ENCODE results near the gene COPE. TPM values are rescaled to one million over a fixed set of nuclear protein-coding genes. Genes with fewer than 3 reads are reported as not detected.

Gene COPE
- polyA plus RNA-seq, 1 donor from 2014 or later = 397 TPM

DNA sequence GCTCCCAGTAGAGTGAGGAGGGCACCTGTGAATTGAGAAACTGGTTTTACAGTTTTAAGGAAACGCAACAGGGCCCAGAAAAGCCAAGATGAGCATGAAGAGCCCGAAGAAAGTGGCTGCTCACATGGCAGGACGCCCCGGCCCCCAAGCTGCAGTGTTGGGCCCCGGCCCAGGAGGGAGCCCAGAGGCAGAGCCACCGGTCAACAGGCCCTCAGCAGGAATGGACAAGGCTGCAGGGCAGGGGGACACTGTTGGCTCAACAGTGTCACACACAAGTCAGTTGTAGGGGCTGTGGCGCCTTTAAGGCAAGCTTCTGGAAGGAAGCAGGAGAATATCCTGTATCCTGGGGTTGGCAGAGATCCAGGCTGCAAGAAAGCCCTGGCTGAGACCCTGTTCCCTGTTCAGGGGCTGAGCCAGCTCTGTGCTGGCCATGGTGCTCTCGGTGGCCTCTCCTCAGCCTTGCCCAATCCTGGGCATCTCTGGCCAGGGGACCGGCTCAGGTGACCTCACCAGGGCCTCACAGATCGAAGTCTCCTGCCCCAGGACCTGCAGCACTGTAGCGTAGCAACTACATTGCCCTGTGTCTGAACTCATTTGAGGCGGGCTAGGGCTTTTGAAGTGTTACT is 59.4 kb downstream of the COPE start:
- Histone ChIP-seq H3K79me2 (replicated peaks; ENCODE audit: insufficient read depth, low read length) (no peaks in the 10 kb centered on the region), H3K4me2 (ENCODE audit: low read length) (no peak overlapping the region), H3F3A (ENCODE audit: insufficient read depth, low read length, poor library complexity, severe bottlenecking) (no peaks in the 10 kb centered on the region), H3K9me2 (ENCODE audit: insufficient read depth, low read length) (no peaks in the 10 kb centered on the region), H3K9me3 (ENCODE audit: low read length) (no peaks in the 10 kb centered on the region), H3K27me3 (ENCODE audit: insufficient read depth, low read depth, low read length) (no peaks in the 10 kb centered on the region), H3K4me3 (ENCODE audit: low read length) (no peak overlapping the region), H3K27ac (ENCODE audit: low read length) (no peak overlapping the region), H3K9ac (ENCODE audit: low read length) (no peak overlapping the region), H3K36me3 (ENCODE audit: insufficient read depth, low read length) (no peaks in the 10 kb centered on the region), H4K20me1 (ENCODE audit: insufficient read depth) (no peaks in the 10 kb centered on the region), H2AFZ (ENCODE audit: low read depth, low read length) (no peak overlapping the region)
- TF ChIP-seq POLR2AphosphoS5 (IDR thresholded peaks at IDR 0.05) = no peak
- no peak for TF ChIP-seq MXI1 (conservative IDR thresholded peaks at IDR 0.05; ENCODE audit: poor library complexity, severe bottlenecking)
- no peak for TF ChIP-seq EZH2 (IDR thresholded peaks at IDR 0.05; ENCODE audit: borderline replicate concordance, insufficient read depth, low read length, poor library complexity, severe bottlenecking)
- no peak for TF ChIP-seq EP300 (conservative IDR thresholded peaks at IDR 0.05; ENCODE audit: poor library complexity, severe bottlenecking)
- TF ChIP-seq, protein P1, sequence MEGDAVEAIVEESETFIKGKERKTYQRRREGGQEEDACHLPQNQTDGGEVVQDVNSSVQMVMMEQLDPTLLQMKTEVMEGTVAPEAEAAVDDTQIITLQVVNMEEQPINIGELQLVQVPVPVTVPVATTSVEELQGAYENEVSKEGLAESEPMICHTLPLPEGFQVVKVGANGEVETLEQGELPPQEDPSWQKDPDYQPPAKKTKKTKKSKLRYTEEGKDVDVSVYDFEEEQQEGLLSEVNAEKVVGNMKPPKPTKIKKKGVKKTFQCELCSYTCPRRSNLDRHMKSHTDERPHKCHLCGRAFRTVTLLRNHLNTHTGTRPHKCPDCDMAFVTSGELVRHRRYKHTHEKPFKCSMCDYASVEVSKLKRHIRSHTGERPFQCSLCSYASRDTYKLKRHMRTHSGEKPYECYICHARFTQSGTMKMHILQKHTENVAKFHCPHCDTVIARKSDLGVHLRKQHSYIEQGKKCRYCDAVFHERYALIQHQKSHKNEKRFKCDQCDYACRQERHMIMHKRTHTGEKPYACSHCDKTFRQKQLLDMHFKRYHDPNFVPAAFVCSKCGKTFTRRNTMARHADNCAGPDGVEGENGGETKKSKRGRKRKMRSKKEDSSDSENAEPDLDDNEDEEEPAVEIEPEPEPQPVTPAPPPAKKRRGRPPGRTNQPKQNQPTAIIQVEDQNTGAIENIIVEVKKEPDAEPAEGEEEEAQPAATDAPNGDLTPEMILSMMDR (IDR thresholded peaks at IDR 0.05; ENCODE audit: poor library complexity, severe bottlenecking) = no peak
- TF ChIP-seq SMC3 (conservative IDR thresholded peaks at IDR 0.05; ENCODE audit: poor library complexity) = no peak
- no peak for TF ChIP-seq RAD21 (conservative IDR thresholded peaks at IDR 0.05)
- TF ChIP-seq, protein P2, sequence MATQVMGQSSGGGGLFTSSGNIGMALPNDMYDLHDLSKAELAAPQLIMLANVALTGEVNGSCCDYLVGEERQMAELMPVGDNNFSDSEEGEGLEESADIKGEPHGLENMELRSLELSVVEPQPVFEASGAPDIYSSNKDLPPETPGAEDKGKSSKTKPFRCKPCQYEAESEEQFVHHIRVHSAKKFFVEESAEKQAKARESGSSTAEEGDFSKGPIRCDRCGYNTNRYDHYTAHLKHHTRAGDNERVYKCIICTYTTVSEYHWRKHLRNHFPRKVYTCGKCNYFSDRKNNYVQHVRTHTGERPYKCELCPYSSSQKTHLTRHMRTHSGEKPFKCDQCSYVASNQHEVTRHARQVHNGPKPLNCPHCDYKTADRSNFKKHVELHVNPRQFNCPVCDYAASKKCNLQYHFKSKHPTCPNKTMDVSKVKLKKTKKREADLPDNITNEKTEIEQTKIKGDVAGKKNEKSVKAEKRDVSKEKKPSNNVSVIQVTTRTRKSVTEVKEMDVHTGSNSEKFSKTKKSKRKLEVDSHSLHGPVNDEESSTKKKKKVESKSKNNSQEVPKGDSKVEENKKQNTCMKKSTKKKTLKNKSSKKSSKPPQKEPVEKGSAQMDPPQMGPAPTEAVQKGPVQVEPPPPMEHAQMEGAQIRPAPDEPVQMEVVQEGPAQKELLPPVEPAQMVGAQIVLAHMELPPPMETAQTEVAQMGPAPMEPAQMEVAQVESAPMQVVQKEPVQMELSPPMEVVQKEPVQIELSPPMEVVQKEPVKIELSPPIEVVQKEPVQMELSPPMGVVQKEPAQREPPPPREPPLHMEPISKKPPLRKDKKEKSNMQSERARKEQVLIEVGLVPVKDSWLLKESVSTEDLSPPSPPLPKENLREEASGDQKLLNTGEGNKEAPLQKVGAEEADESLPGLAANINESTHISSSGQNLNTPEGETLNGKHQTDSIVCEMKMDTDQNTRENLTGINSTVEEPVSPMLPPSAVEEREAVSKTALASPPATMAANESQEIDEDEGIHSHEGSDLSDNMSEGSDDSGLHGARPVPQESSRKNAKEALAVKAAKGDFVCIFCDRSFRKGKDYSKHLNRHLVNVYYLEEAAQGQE (IDR thresholded peaks at IDR 0.05; ENCODE audit: borderline replicate concordance) = no peak
- TF ChIP-seq TAF1 (IDR thresholded peaks at IDR 0.05; ENCODE audit: low read depth) = no peak

DNA sequence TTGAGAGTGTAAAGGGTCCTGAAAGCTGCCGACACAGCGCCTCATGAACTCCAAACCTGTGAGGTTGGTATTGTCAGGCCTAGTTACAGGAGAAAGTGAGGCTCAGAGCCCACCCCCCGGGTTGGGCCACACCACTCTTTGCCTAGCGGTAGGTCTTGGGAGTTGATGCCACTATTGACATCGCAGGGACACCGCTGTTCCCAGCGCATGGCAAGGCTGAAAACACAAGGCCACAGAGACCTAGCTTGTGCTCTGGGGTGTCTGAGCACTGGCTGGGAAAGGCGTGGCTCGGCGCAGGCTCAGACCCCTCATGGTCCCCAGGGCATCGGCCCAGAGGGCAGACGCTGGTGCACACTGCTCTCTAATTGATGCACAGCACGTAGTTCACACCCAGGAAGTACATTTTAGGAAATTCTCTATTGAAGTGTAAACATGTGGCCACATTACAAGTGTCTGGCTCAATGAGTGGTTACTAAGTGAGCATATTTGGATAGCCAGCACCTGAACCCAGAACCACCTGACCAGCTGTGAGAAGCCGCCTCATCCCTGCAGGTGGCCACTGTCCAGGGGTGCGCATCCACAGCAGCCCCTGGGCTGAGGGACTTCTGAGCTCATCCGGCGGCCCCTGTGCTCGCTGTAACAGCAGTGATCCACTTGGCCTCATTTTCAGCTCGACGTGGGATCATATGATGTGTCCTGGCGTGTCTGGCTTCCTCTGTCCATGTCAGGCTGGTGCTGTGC is 60.1 kb downstream of the COPE start:
- Histone ChIP-seq H3K36me3 (ENCODE audit: insufficient read depth, low read length) (no peaks in the 10 kb centered on the region), H4K20me1 (ENCODE audit: insufficient read depth) (no peaks in the 10 kb centered on the region), H3F3A (ENCODE audit: insufficient read depth, low read length, poor library complexity, severe bottlenecking) (no peaks in the 10 kb centered on the region), H2AFZ (ENCODE audit: low read depth, low read length) (no peak overlapping the region), H3K4me2 (ENCODE audit: low read length) (no peak overlapping the region), H3K4me3 (ENCODE audit: low read length) (no peak overlapping the region), H3K9me3 (ENCODE audit: low read length) (no peaks in the 10 kb centered on the region), H3K9ac (ENCODE audit: low read length) (no peak overlapping the region), H3K79me2 (replicated peaks; ENCODE audit: insufficient read depth, low read length) (no peaks in the 10 kb centered on the region), H3K9me2 (ENCODE audit: insufficient read depth, low read length) (no peaks in the 10 kb centered on the region), H3K27ac (ENCODE audit: low read length) (no peak overlapping the region), H3K27me3 (ENCODE audit: insufficient read depth, low read depth, low read length) (no peaks in the 10 kb centered on the region)
- TF ChIP-seq POLR2AphosphoS5 (IDR thresholded peaks at IDR 0.05) (no peak), MXI1 (conservative IDR thresholded peaks at IDR 0.05; ENCODE audit: poor library complexity, severe bottlenecking) (no peak), SMC3 (conservative IDR thresholded peaks at IDR 0.05; ENCODE audit: poor library complexity) (no peak), TAF1 (IDR thresholded peaks at IDR 0.05; ENCODE audit: low read depth) (no peak), RAD21 (conservative IDR thresholded peaks at IDR 0.05) (no peak), EP300 (conservative IDR thresholded peaks at IDR 0.05; ENCODE audit: poor library complexity, severe bottlenecking) (no peak), EZH2 (IDR thresholded peaks at IDR 0.05; ENCODE audit: borderline replicate concordance, insufficient read depth, low read length, poor library complexity, severe bottlenecking) (no peak)
- TF ChIP-seq, protein P2 (IDR thresholded peaks at IDR 0.05; ENCODE audit: borderline replicate concordance) = no peak
- TF ChIP-seq, protein P1 (IDR thresholded peaks at IDR 0.05; ENCODE audit: poor library complexity, severe bottlenecking) = no peak
